T-helper 17 cell (primary cell): Measurements from ENCODE around the gene NHSL2. TPM values are rescaled to one million over a fixed set of nuclear protein-coding genes. Genes with fewer than 3 reads are reported as not detected.
"Not testable (repeated sequence)": the region's sequence is repeated elsewhere in the genome, so short reads cannot be mapped to it uniquely, and the experiment has no call there.

ENCODE experiments used
- ATAC-seq: fragments of 150-1000 bp; cut with Tn5 transposase; 2 replicates; pipeline ENCODE4 v1.10.0; 2021; ENCODE audit warnings: mild to moderate bottlenecking, moderate library complexity
- DNase-seq, 3 donors: peaks; one replicate each; pipeline versions ENCODE4 v3.0.0 to v3.0.0-alpha.2; 2020 to 2021
- H3K9me3 ChIP-seq: one replicate; pipeline ENCODE4 v1.7.0; 2013; ENCODE audit warnings: low read length, mild to moderate bottlenecking; ENCODE audit not compliant: control insufficient read depth, poor library complexity, severe bottlenecking
- H3K27ac Mint-ChIP-seq: one replicate; pipeline ENCODE4 v1.8.0; 2022; ENCODE audit warnings: mild to moderate bottlenecking, moderate library complexity, mixed read lengths
- H3K27me3 Mint-ChIP-seq: one replicate; pipeline ENCODE4 v1.8.0; 2022; ENCODE audit warnings: mixed read lengths
- H3K36me3 Mint-ChIP-seq: one replicate; pipeline ENCODE4 v1.8.0; 2022; ENCODE audit warnings: low read depth, mixed read lengths
- H3K4me1 Mint-ChIP-seq: one replicate; pipeline ENCODE4 v1.8.0; 2022; ENCODE audit warnings: mild to moderate bottlenecking, mixed read lengths
- H3K4me3 Mint-ChIP-seq: one replicate; pipeline ENCODE4 v1.8.0; 2022; ENCODE audit warnings: mild to moderate bottlenecking, moderate library complexity, mixed read lengths
- total RNA-seq, 4 donors: library from RNA in 2 of 4; stranded (reverse) in 2 of 4; gene quantifications; one replicate each; pipeline ENCODE4 v1.2.3 and lab custom pipeline; 2022 to 2026

Gene NHSL2
- total RNA-seq, 2 donors from 2014 or later: 10.0 to 20.3 TPM

DNA sequence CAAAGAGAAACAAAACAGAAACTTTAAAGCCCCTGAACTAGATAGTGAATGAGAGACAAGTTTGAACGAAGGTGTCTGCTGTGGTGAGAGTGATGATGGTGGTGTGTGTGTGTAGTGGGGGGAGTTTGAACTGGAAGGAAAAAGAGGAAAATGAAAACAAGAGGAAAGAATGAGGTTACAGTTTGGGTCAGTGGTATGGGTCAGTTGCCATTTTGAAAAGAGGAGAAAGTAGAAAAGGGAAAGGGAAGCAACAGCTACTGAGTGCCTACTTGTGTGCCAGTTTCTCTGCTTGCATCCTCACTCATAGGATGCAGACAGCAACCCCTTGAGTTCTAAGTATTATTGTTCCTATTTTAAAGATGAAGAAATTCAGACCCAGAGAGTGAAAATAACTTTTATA, 26.0 kb downstream of the NHSL2 start:
- Mint-ChIP-seq H3K36me3 (peaks cover 3% of the 10 kb centered on the region), H3K4me1 (no peaks in the 10 kb centered on the region), H3K4me3 (no peak overlapping the region), H3K27ac (no peak overlapping the region), H3K27me3 (peaks cover 31% of the 10 kb centered on the region)
- H3K9me3 ChIP-seq: no peaks in the 10 kb centered on the region
- ATAC-seq (no peak), DNase-seq (no peak)

DNA sequence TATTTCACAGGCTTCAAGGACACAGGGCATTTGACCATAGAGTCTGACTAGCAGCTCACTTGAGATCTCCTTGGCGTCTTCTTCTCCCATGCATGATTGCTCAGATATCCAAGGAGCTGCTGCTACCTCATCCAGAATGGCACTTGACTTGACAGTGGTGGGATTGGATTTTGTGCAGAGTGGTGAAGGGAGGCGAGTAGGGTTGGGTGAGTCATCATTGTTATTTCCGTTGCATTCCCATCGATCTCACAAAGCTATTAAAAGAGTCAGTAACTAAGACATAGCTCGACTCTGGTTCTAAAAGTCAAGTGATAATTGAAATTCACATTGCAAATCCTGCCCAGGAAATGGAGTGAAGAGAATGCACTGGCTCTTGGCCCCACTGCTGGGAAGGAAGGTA, 27.7 kb downstream of the NHSL2 start:
- H3K4me3 Mint-ChIP-seq: no peak overlapping the region
- ATAC-seq: no peak
- no peak overlapping the region for H3K27ac Mint-ChIP-seq
- no peaks in the 10 kb centered on the region for H3K9me3 ChIP-seq
- peaks cover 14% of the 10 kb centered on the region for H3K27me3 Mint-ChIP-seq
- H3K4me1 Mint-ChIP-seq: no peaks in the 10 kb centered on the region
- H3K36me3 Mint-ChIP-seq: peaks cover 3% of the 10 kb centered on the region
- DNase-seq: no peak

DNA sequence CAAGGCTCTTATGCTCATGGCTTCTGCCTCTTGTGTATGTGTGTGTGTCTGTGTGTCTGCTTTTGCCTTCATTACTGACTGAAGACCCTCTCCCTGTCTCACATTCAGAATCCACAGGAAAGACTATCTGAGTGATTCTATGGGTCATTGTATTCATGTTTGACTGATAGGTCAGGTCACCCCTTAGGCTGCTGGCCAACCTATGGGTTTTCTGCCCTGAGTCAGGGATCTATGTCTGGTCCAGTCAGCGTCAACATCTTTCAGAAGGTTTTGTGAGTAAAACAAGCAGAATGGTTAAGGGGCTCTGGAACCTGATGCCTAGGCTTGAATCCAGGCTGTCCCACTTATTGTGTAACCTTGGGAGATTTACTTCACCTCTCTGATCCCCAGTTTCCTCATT, 30.5 kb downstream of the NHSL2 start:
- no peak for ATAC-seq
- no peak for DNase-seq
- H3K9me3 ChIP-seq: no peaks in the 10 kb centered on the region
- Mint-ChIP-seq H3K4me1 (no peaks in the 10 kb centered on the region), H3K27ac (no peak overlapping the region), H3K27me3 (no peaks in the 10 kb centered on the region), H3K36me3 (no peaks in the 10 kb centered on the region), H3K4me3 (no peak overlapping the region)

DNA sequence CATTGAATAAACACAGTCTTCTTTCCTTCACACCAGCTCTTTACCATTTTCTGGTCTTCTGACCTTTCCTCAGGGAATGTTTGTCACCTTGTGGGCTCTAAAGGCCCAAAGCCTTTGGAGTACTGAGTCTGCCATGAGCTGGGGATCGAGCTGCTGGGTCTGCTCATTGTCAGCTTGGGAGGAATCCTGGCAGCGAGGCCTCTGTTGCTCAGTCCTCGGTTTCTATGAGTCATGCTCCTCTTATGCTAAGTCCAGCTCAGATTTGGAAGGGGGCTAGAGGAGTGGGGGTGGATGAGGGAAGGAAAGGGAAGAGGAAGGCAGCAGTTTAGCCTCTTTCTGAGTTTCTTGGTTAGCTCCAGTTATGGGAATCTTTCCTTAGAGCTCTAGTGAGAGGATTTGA, 31.1 kb downstream of the NHSL2 start:
- Mint-ChIP-seq H3K27ac (no peak overlapping the region), H3K4me1 (no peaks in the 10 kb centered on the region), H3K36me3 (no peaks in the 10 kb centered on the region), H3K27me3 (no peaks in the 10 kb centered on the region), H3K4me3 (no peak overlapping the region)
- no peaks in the 10 kb centered on the region for H3K9me3 ChIP-seq
- no peak for ATAC-seq
- DNase-seq: no peak

DNA sequence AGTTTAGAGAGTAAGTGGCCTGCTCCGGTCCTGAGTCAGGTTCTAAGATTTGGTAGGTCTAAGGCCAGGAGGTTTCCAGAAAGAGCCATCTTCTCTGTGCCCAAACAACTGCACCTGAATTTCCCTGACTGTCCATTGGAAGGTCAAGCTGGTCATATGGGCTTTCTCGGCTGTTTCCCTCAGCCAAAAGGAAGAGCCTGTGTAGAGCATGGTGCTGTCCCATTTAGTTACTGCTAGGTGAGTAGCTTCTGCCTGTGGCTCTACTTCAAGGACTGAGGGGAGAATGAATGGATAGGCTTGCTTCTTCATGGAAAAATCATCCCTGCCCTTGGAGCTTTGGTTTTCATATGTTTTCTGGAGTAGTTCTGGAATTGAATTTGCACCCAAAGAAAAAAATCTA, 33.7 kb downstream of the NHSL2 start:
- H3K9me3 ChIP-seq: no peaks in the 10 kb centered on the region
- Mint-ChIP-seq H3K27ac (no peak overlapping the region), H3K4me1 (no peaks in the 10 kb centered on the region), H3K36me3 (no peaks in the 10 kb centered on the region), H3K4me3 (no peak overlapping the region), H3K27me3 (no peaks in the 10 kb centered on the region)
- ATAC-seq (no peak), DNase-seq (no peak)

DNA sequence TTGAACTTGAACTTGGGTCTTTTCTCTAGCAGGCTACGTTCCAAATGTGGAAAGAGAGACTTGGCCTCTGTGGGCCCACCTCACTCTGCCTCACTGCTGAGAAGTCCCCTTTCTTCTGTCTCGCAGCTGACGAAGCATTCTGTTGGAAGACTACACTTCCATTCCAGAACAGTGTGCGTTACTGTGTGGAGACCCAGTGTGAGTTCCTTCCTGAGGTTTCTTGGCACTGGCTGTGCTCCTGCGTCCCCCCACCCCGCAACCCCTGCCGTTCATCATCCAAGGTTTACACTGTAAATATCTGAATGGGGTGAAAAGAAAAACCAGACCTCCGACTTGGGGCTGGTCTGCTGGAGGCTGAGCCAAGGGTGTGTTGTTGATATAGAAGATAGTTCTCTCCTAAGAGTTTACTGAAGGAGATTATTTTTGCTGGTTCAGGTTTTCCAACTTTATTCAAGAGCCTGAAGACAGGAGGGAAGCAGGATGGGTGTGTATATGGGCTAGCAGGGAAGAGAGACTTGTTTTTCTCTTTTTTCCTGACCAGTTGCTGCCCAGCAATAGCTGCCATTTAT, 34.7 kb downstream of the NHSL2 start:
- Mint-ChIP-seq H3K36me3 (no peaks in the 10 kb centered on the region), H3K27me3 (no peaks in the 10 kb centered on the region), H3K27ac (no peak overlapping the region), H3K4me1 (no peaks in the 10 kb centered on the region), H3K4me3 (no peak overlapping the region)
- ATAC-seq (no peak), DNase-seq (no peak)
- H3K9me3 ChIP-seq: no peaks in the 10 kb centered on the region

DNA sequence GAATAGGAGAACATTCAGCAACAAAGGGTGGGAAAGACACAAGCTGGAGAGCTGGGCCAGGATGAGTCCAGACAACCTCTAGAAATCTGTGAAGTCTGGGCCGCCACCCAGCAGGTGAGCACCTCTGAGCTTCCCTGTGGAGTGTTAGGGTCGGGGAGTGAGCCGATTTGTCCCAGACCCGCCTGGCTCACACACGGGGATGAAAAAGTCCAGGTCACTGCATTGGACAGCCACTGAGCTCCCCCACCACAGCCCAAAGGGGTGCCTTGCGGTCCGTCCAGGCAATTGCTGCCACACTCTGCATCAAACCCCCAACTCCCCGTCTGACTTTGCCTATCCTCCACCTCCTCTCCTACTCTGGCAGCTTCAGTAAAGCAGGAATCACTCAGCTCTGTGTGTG, 38.7 kb downstream of the NHSL2 start:
- no peaks in the 10 kb centered on the region for H3K36me3 Mint-ChIP-seq
- no peak overlapping the region for H3K27ac Mint-ChIP-seq
- ATAC-seq (no peak), DNase-seq (no peak)
- no peaks in the 10 kb centered on the region for H3K27me3 Mint-ChIP-seq
- H3K9me3 ChIP-seq: no peaks in the 10 kb centered on the region
- no peaks in the 10 kb centered on the region for H3K4me1 Mint-ChIP-seq
- no peak overlapping the region for H3K4me3 Mint-ChIP-seq

DNA sequence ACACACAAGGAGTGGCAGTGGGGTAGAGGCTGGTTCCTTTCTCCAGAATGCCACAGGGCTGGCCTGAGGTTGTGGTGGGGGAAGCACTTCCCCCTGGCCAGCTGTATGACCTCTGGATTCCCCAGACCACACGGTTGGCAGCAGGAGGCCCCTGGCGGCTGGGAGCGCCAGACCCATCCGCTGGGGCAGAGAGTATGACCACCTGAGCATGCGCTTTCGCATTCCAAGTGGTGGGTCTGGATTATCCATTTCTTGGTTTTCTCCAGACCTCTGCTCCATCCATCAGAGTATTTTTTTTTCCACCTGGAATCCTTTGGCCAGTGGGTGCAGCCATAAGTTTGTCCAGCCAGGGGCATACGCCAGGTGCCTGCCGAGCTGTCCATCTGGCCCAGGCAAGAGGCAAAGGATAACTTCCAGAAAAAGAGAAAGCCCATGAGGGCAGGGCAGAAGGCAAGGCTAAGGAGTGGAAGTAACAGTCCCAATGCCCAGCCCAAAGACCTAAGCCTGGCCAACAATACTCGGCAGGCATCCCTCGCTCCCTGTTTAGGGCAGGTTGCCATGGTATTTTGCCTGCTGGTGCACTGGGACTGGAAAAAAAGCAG, 39.3 kb downstream of the NHSL2 start:
- H3K36me3 Mint-ChIP-seq: no peaks in the 10 kb centered on the region
- no peak overlapping the region for H3K4me3 Mint-ChIP-seq
- H3K27ac Mint-ChIP-seq: no peak overlapping the region
- no peaks in the 10 kb centered on the region for H3K9me3 ChIP-seq
- H3K27me3 Mint-ChIP-seq: no peaks in the 10 kb centered on the region
- H3K4me1 Mint-ChIP-seq: no peaks in the 10 kb centered on the region
- ATAC-seq (no peak), DNase-seq (no peak)

DNA sequence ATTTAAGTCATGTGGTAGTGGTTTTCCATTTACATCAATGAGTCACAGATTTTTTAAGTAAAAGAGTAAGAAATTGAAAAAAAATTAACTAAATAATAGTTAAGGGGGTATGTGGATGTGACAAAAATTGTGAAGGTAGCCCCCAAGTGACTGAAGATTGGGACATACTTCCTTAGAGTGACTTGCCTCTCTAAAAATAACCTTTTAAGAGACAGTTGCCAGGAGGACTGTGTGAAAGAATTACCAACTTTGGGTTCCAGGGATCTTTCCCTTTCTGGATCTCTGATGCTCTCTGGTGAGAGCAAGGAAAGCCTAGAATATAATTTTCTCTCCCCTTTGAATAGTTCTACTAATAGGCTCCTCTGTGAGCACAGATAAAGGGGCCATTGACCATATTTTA, 42.7 kb downstream of the NHSL2 start:
- ATAC-seq: no peak
- Mint-ChIP-seq H3K27ac (no peak overlapping the region), H3K36me3 (no peaks in the 10 kb centered on the region), H3K4me1 (no peaks in the 10 kb centered on the region), H3K4me3 (no peak overlapping the region), H3K27me3 (no peaks in the 10 kb centered on the region)
- no peak for DNase-seq
- H3K9me3 ChIP-seq: no peaks in the 10 kb centered on the region

DNA sequence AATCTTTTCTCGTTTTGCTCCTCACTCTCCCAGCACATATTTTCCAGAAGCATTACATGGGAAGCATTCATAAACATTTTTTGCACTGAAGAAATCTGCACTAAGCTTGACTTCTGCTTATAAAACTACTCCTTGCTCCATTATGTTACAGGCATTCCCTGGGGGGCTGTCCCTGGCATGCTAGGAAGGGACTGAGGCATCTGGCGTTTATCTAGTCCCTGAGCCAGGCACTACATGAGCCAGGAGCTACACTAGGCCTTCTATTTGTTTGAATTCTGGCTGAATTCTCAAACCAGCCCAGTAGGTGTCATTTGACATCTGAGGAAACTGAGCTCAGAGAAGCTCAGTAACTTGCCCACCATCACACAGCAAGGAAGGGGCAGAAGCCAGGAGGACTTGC, 43.3 kb downstream of the NHSL2 start:
- no peak for ATAC-seq
- Mint-ChIP-seq H3K27ac (no peak overlapping the region), H3K4me1 (no peaks in the 10 kb centered on the region)

DNA sequence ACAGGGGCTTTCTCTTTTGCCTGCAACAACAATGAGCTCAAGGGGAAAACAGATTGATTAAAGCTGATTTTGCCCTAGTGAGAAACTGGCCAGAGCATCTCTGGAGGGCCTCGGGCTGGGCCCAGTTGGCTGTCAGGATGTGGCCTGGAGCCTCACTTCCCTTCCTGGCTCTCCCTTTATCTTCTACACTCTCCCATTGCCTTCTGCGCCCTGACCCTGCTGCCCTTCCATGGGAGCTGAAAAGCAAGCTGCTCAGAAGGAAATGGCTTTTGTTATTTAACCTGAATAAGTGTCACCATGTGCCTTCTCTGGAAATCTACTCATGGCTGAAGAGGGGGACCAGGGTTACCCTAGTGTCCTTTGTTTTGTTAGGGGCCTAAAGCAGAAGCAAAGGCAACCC, 43.8 kb downstream of the NHSL2 start:
- H3K9me3 ChIP-seq: no peaks in the 10 kb centered on the region
- Mint-ChIP-seq H3K4me1 (no peaks in the 10 kb centered on the region), H3K4me3 (no peak overlapping the region), H3K27ac (no peak overlapping the region), H3K36me3 (no peaks in the 10 kb centered on the region), H3K27me3 (no peaks in the 10 kb centered on the region)
- DNase-seq (no peak), ATAC-seq (no peak)

More for the DNA sequence above, 43.3 kb downstream of the NHSL2 start:
- H3K9me3 ChIP-seq: no peaks in the 10 kb centered on the region
- Mint-ChIP-seq H3K4me3 (no peak overlapping the region), H3K36me3 (no peaks in the 10 kb centered on the region), H3K27me3 (no peaks in the 10 kb centered on the region)
- DNase-seq: no peak

DNA sequence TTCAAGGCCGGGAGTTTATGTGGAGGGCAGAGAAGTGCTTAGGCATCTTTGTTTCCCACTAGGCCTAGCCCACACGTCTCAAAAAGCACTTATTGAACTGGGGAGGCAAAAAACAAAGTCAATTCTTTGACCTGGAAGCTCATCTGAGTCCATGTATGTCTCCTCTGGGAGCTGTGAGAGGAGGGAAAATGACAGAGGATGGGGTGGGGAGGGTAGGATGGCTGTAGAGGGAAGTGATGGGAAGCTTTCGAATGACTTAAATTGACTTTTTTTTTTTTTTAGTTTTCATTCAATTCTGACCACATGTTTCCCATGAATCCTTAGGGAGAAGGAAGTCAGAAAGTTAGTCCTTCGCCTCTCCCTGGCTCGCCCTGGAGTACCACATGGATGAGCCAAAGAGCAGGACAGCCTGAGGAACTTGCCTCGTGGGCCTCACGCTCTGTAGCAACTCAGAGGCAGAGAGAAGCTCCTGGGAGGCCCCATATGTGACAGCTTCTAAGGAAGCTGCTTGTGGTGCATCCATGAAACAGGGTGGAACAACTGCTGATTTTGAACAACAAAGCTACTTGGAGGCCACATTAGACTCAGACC, 45.0 kb downstream of the NHSL2 start:
- no peaks in the 10 kb centered on the region for H3K27me3 Mint-ChIP-seq
- H3K27ac Mint-ChIP-seq: no peak overlapping the region
- H3K4me3 Mint-ChIP-seq: no peak overlapping the region
- H3K9me3 ChIP-seq: no peaks in the 10 kb centered on the region
- no peaks in the 10 kb centered on the region for H3K4me1 Mint-ChIP-seq
- DNase-seq: no peak
- no peak for ATAC-seq
- no peaks in the 10 kb centered on the region for H3K36me3 Mint-ChIP-seq

DNA sequence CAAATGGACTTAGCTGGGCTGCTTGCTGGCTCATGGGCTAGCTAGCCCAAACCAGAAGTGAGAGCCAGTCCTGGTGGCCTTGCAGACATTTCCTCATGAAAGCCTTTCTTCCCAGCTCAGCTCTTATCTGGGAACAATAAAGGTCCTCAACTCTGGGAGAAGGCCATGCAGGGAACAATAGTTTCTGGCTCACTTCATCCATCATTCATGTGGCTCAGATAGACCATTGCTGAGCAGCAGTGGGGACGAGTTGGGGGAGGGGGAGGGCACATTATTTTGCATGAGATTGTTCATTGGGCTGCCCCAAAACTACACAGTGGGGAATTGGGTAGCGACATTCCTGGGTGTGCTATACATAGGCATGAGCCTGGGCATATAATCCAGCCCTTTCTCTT, 47.6 kb downstream of the NHSL2 start:
- Mint-ChIP-seq H3K36me3 (no peaks in the 10 kb centered on the region), H3K27ac (no peak overlapping the region), H3K27me3 (no peaks in the 10 kb centered on the region), H3K4me3 (no peak overlapping the region), H3K4me1 (no peaks in the 10 kb centered on the region)
- no peak for DNase-seq
- no peaks in the 10 kb centered on the region for H3K9me3 ChIP-seq
- ATAC-seq: no peak

DNA sequence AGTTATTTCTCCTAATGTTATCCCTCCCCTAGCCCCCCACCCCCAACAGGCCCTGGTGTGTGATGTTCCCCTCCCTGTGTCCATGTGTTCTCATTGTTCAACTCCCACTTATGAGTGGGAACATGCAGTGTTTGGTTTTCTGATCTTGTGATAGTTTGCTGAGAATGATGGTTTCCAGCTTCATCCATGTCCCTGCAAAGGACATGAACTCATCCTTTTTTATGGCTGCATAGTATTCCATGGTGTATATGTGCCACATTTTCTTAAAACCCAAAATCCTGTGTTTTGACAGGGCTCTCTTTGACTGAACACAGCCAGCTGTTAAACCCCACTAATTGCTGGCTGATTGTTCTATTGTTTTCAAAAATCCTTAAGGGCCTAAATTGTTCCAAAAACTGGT, 53.5 kb downstream of the NHSL2 start:
- not testable (repeated sequence) for ATAC-seq, H3K9me3 ChIP-seq, H3K27me3 Mint-ChIP-seq, H3K27ac Mint-ChIP-seq, DNase-seq, H3K4me3 Mint-ChIP-seq, H3K4me1 Mint-ChIP-seq, H3K36me3 Mint-ChIP-seq
